HEK293 (cell line): ENCODE data around the gene KIF2B.

Source experiments
- CTCF ChIA-PET: fragments of 350-600 bp; formaldehyde crosslinking; extraction: SDS; loops from one replicate; lab custom pipeline; 2021; ENCODE audit warnings: antibody characterized with exemption; lab: Yijun Ruan, JAX
- POLR2A ChIA-PET: fragments of 300-600 bp; formaldehyde crosslinking; extraction: SDS; loops from one replicate; lab custom pipeline; 2020; ENCODE audit warnings: antibody characterized with exemption, inconsistent platforms; lab: Yijun Ruan, JAX
- H3K27ac ChIP-seq: fragments of 200-500 bp; sonication (Bioruptor generic); 2 replicates; pipeline ENCODE4 v1.5.1; 2014; ENCODE audit warnings: low read depth, low read length, control low read depth, inconsistent platforms; ENCODE audit errors: extremely low read depth
- H3K36me3 ChIP-seq, 2 experiments: fragments of 200-500 bp in 1 of 2; sonication (Bioruptor generic) in 1 of 2; 1 replicate in 1 of 2; 2 replicates in 1 of 2; pipeline ENCODE4 v1.5.1; 2014 to 2017; ENCODE audit warnings: inconsistent platforms in 2 of 2, low read length in 2 of 2; ENCODE audit not compliant: control insufficient read depth in 2 of 2, insufficient read depth in 1 of 2
- H3K4me1 ChIP-seq: fragments of 200-500 bp; sonication (Bioruptor generic); 2 replicates; pipeline ENCODE4 v1.5.1; 2014; ENCODE audit warnings: mild to moderate bottlenecking, low read length, inconsistent platforms; ENCODE audit not compliant: control insufficient read depth, insufficient read depth
- H3K4me3 ChIP-seq: 2 replicates; pipeline ENCODE4 v1.5.1; 2011; ENCODE audit warnings: low read depth, mild to moderate bottlenecking, control low read depth, low read length, moderate library complexity
- H3K9me3 ChIP-seq: fragments of 200-500 bp; sonication (Bioruptor generic); 2 replicates; pipeline ENCODE4 v1.5.1; 2014; ENCODE audit warnings: low read depth, low read length, inconsistent platforms; ENCODE audit not compliant: control insufficient read depth, insufficient read depth
- KLF8 ChIP-seq: fragments of 450-650 bp; formaldehyde crosslinking; IDR thresholded peaks from 2 replicates; pipeline ENCODE4 v1.5.1; 2016; ENCODE audit warnings: missing biosample characterization, missing genetic modification characterization
- ZBTB48 ChIP-seq: fragments of 450-650 bp; formaldehyde crosslinking; IDR thresholded peaks from 2 replicates; pipeline ENCODE4 v1.5.1; 2016; ENCODE audit warnings: missing biosample characterization, missing genetic modification characterization
- ZBTB49 ChIP-seq: fragments of 450-650 bp; formaldehyde crosslinking; IDR thresholded peaks from 2 replicates; pipeline ENCODE4 v1.5.1; 2016; ENCODE audit warnings: missing biosample characterization, missing genetic modification characterization, low read depth
- ZEB2 ChIP-seq: fragments of 450-650 bp; formaldehyde crosslinking; IDR thresholded peaks from 2 replicates; pipeline ENCODE4 v1.5.1; 2016; ENCODE audit warnings: missing biosample characterization, missing genetic modification characterization
- ZFP37 ChIP-seq: fragments of 450-650 bp; formaldehyde crosslinking; IDR thresholded peaks from 2 replicates; pipeline ENCODE4 v1.5.1; 2016; ENCODE audit warnings: missing biosample characterization, missing genetic modification characterization
- ZFP41 ChIP-seq: fragments of 450-650 bp; formaldehyde crosslinking; IDR thresholded peaks from 2 replicates; pipeline ENCODE4 v1.5.1; 2016; ENCODE audit warnings: missing biosample characterization, missing genetic modification characterization, borderline replicate concordance
- ZNF138 ChIP-seq: fragments of 450-650 bp; formaldehyde crosslinking; IDR thresholded peaks from 2 replicates; pipeline ENCODE4 v1.5.1; 2016; ENCODE audit warnings: missing biosample characterization, missing genetic modification characterization, borderline replicate concordance
- ZNF16 ChIP-seq: fragments of 450-650 bp; formaldehyde crosslinking; IDR thresholded peaks from 2 replicates; pipeline ENCODE4 v1.5.1; 2016; ENCODE audit warnings: low read depth, missing biosample characterization, missing genetic modification characterization
- ZNF184 ChIP-seq: fragments of 450-650 bp; IDR thresholded peaks from 2 replicates; pipeline ENCODE4 v1.5.1; 2018; ENCODE audit warnings: missing biosample characterization, mild to moderate bottlenecking, missing genetic modification characterization
- ZNF23 ChIP-seq: fragments of 450-650 bp; formaldehyde crosslinking; IDR thresholded peaks from 2 replicates; pipeline ENCODE4 v1.5.1; 2016; ENCODE audit warnings: missing biosample characterization, missing genetic modification characterization, borderline replicate concordance
- ZNF366 ChIP-seq: fragments of 450-650 bp; formaldehyde crosslinking; conservative IDR thresholded peaks from 2 replicates; pipeline ENCODE4 v1.5.1; 2016; ENCODE audit warnings: missing biosample characterization, missing genetic modification characterization
- ZNF433 ChIP-seq: fragments of 450-650 bp; formaldehyde crosslinking; IDR thresholded peaks from 2 replicates; pipeline ENCODE4 v1.5.1; 2016; ENCODE audit warnings: missing biosample characterization, missing genetic modification characterization, low read depth
- ZNF501 ChIP-seq: fragments of 450-650 bp; formaldehyde crosslinking; IDR thresholded peaks from 2 replicates; pipeline ENCODE4 v1.5.1; 2016; ENCODE audit warnings: missing biosample characterization, missing genetic modification characterization
- ZNF549 ChIP-seq: fragments of 450-650 bp; IDR thresholded peaks from 2 replicates; pipeline ENCODE4 v1.5.1; 2018; ENCODE audit warnings: missing biosample characterization, missing genetic modification characterization, mild to moderate bottlenecking, inconsistent platforms, moderate library complexity
- ZNF580 ChIP-seq: fragments of 450-650 bp; formaldehyde crosslinking; IDR thresholded peaks from 2 replicates; pipeline ENCODE4 v1.5.1; 2016; ENCODE audit warnings: missing biosample characterization, missing genetic modification characterization
- ZNF639 ChIP-seq: fragments of 450-650 bp; formaldehyde crosslinking; IDR thresholded peaks from 2 replicates; pipeline ENCODE4 v1.5.1; 2016; ENCODE audit warnings: missing biosample characterization, missing genetic modification characterization
- ZNF664 ChIP-seq: fragments of 450-650 bp; formaldehyde crosslinking; IDR thresholded peaks from 2 replicates; pipeline ENCODE4 v1.5.1; 2016; ENCODE audit warnings: missing biosample characterization, missing genetic modification characterization
- ZNF692 ChIP-seq: fragments of 450-650 bp; formaldehyde crosslinking; IDR thresholded peaks from 2 replicates; pipeline ENCODE4 v1.5.1; 2016; ENCODE audit warnings: missing biosample characterization, missing genetic modification characterization
- ZNF777 ChIP-seq: fragments of 450-650 bp; formaldehyde crosslinking; IDR thresholded peaks from 2 replicates; pipeline ENCODE4 v1.5.1; 2017; ENCODE audit warnings: missing biosample characterization, missing genetic modification characterization, borderline replicate concordance
- ZNF792 ChIP-seq: fragments of 450-650 bp; formaldehyde crosslinking; IDR thresholded peaks from 2 replicates; pipeline ENCODE4 v1.5.1; 2016; ENCODE audit warnings: missing biosample characterization, missing genetic modification characterization

The KIF2B gene

GRCh38 chr17:53807286-53807685 is 15.4 kb upstream of the KIF2B start (continued):
- no peak for TF ChIP-seq ZNF580
- no peak for TF ChIP-seq ZFP37 (tag by site-specific recombination)
- no peak for TF ChIP-seq ZNF23 (tag by site-specific recombination)
- no peak for TF ChIP-seq ZNF501 (tag by site-specific recombination)
- TF ChIP-seq ZBTB48 (tag by site-specific recombination): no peak
- no peak for TF ChIP-seq ZFP41 (tag by site-specific recombination)
- no peak for TF ChIP-seq ZBTB49 (tag by site-specific recombination)

GRCh38 chr17:53818271-53818670 is 4.5 kb upstream of the KIF2B start:
- H3K36me3 ChIP-seq: no peaks in the 10 kb centered on the region
- H3K4me3 ChIP-seq: no peak overlapping the region
- no peaks in the 10 kb centered on the region for H3K9me3 ChIP-seq
- TF ChIP-seq ZNF549 (tag by site-specific recombination) (no peak), ZNF138 (tag by site-specific recombination) (no peak), ZNF433 (tag by site-specific recombination) (no peak), ZNF777 (tag by site-specific recombination) (no peak), ZNF792 (tag by site-specific recombination) (no peak), ZNF16 (tag by site-specific recombination) (no peak), ZNF184 (tag by site-specific recombination) (no peak), ZNF366 (tag by site-specific recombination) (no peak)
- ChIA-PET CTCF (no interaction called here), POLR2A (no interaction called here)
- H3K4me1 ChIP-seq: no peaks in the 10 kb centered on the region
- no peak overlapping the region for H3K27ac ChIP-seq

GRCh38 chr17:53818929-53819328 is 3.8 kb upstream of the KIF2B start:
- POLR2A ChIA-PET: no interaction called here
- H3K4me3 ChIP-seq: no peak overlapping the region

More at GRCh38 chr17:53818929-53819328, 3.8 kb upstream of the KIF2B start:
- Histone ChIP-seq H3K4me1 (no peaks in the 10 kb centered on the region), H3K36me3 (no peaks in the 10 kb centered on the region)
- CTCF ChIA-PET: interaction anchor here (0.7 kb wide), 1 partner anchor 193 kb away, joined by 3 read pairs; no protein-coding TSS in a partner anchor
- TF ChIP-seq ZEB2 (no peak), KLF8 (tag by site-specific recombination) (no peak), ZNF664 (tag by site-specific recombination) (no peak), ZNF692 (tag by site-specific recombination) (no peak), ZNF639 (no peak)
- TF ChIP-seq, all 188 proteins: peak for 0
- Histone ChIP-seq H3K9me3 (no peaks in the 10 kb centered on the region), H3K27ac (no peak overlapping the region)
